CD4-positive, alpha-beta T cell (primary cell): ENCODE measurements around the gene RINL. TPM values are rescaled to one million over a fixed set of nuclear protein-coding genes. Genes with fewer than 3 reads are reported as not detected.

ENCODE experiments used
- ATAC-seq: fragments of 200-7000 bp; cut with Tn5 transposase; one replicate; pipeline ENCODE4 v1.10.0; 2022; ENCODE audit warnings: mild to moderate bottlenecking; ENCODE audit not compliant: poor library complexity
- CTCF ChIA-PET: fragments of 350-600 bp; sonication (Branson Sonifier 250); formaldehyde crosslinking; loops from one replicate; lab custom pipeline; 2021; ENCODE audit warnings: antibody characterized with exemption, inconsistent platforms; lab: Charles Lee
- POLR2A ChIA-PET: fragments of 350-600 bp; sonication (Branson Sonifier 250); formaldehyde crosslinking; loops from one replicate; lab custom pipeline; 2021; ENCODE audit warnings: antibody characterized with exemption, inconsistent platforms; lab: Charles Lee
- DNase-seq, 14 experiments: peaks; one replicate each; pipeline ENCODE4 v3.0.0-alpha.2; 2013 to 2020; ENCODE audit warnings: mixed read lengths in 2 of 14
- H3K27ac ChIP-seq, 2 donors: one replicate each; pipeline versions ENCODE4 v1.5.1 to v1.7.0; 2013; ENCODE audit warnings: low read length in 2 of 2, low read depth in 1 of 2, mild to moderate bottlenecking in 1 of 2
- H3K27me3 ChIP-seq, 2 experiments: 1 replicate in 1 of 2; 2 replicates in 1 of 2; pipeline versions ENCODE4 v1.6.1 to v1.7.0; 2013; ENCODE audit warnings: low read length in 2 of 2, control low read depth in 1 of 2, mild to moderate bottlenecking in 1 of 2, moderate library complexity in 1 of 2; ENCODE audit not compliant: insufficient read depth in 2 of 2, control insufficient read depth in 1 of 2
- H3K36me3 ChIP-seq: one replicate; pipeline ENCODE4 v1.6.1; 2013; ENCODE audit warnings: low read length, control low read depth; ENCODE audit not compliant: insufficient read depth
- H3K4me1 ChIP-seq: one replicate; pipeline ENCODE4 v1.6.1; 2013; ENCODE audit warnings: low read length, control low read depth; ENCODE audit not compliant: insufficient read depth
- H3K4me3 ChIP-seq: one replicate; pipeline ENCODE4 v1.5.1; 2013; ENCODE audit warnings: mild to moderate bottlenecking, low read length, moderate library complexity
- H3K9me3 ChIP-seq, 2 experiments: 1 replicate in 1 of 2; 2 replicates in 1 of 2; pipeline versions ENCODE4 v1.6.1 to v1.7.0; 2013; ENCODE audit warnings: low read length in 2 of 2, mild to moderate bottlenecking in 2 of 2, control low read depth in 1 of 2, moderate library complexity in 1 of 2; ENCODE audit not compliant: control insufficient read depth in 1 of 2, insufficient read depth in 1 of 2
- H3K27ac Mint-ChIP-seq: one replicate; pipeline ENCODE4 v1.8.0; 2020; ENCODE audit warnings: mixed read lengths
- H3K27me3 Mint-ChIP-seq: one replicate; pipeline ENCODE4 v1.8.0; 2021; ENCODE audit warnings: mixed read lengths
- H3K36me3 Mint-ChIP-seq: one replicate; pipeline ENCODE4 v1.8.0; 2021; ENCODE audit warnings: low read depth, mixed read lengths
- H3K4me1 Mint-ChIP-seq: one replicate; pipeline ENCODE4 v1.8.0; 2021; ENCODE audit warnings: low read depth, mixed read lengths
- H3K4me3 Mint-ChIP-seq: one replicate; pipeline ENCODE4 v1.8.0; 2020; ENCODE audit warnings: mild to moderate bottlenecking, mixed read lengths
- H3K9me3 Mint-ChIP-seq: one replicate; pipeline ENCODE4 v1.8.0; 2020; ENCODE audit warnings: mixed read lengths
- CTCF ChIP-seq: fragments of 200-600 bp; IDR thresholded peaks from one replicate; pipeline ENCODE4 v1.8.0; 2022; ENCODE audit warnings: antibody characterized with exemption, mild to moderate bottlenecking
- intact Hi-C, 2 experiments: fragments of 100-400 bp; cut with DNase I in 1 of 2; cut with micrococcal nuclease in 1 of 2; formaldehyde crosslinking; loops; one replicate each; pipeline versions ENCODE4 v1.15.1 to v1.9.0; 2023 to 2025; cut with DNase I, micrococcal nuclease
- total RNA-seq, 174 experiments: library from RNA in 2 of 174; stranded (reverse) in 2 of 174; gene quantifications; one replicate each; pipeline ENCODE4 v1.2.3 and lab custom pipeline; 2021 to 2026

Gene RINL
- total RNA-seq, 2 experiments from 2014 or later = 19.5 to 21.3 TPM

DNA sequence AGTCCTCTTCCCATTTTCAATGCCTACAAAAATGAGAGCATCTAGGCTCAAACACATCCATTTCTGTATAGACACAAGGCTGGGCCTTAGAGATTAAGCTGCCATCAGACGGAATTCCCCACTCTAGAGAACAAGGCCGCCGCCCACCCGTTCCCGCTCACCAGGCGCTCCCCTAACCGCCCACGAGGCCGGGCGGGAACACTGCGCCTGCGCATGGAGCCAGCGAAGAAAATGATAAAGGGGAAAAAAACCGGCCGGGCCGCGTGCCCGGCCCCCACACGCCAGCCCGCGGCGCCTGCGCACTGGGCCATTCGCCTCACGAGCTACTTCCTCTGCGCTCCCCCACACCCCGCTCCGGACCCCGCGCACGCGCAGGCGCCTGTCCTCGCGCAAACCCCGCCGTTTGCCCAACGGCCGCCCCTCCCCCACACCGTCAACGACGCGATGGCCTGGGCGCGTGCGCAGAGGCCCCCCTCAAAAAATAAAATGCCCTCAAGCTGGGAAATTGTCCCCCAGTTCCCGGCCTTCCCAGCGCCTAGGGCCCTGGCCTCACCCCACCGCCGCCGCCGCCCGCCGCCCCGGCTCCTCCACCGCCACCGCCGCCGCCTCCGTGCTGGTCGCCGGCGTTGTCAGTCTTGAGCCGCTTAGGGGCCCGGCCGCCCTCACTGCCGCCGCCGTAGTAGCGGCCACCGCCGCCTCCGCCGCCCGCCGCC is 28.8 kb downstream of the RINL start:
- Mint-ChIP-seq H3K36me3 (peaks cover 78% of the 10 kb centered on the region), H3K4me1 (peaks cover 67% of the 10 kb centered on the region), H3K27me3 (no peaks in the 10 kb centered on the region), H3K9me3 (no peaks in the 10 kb centered on the region), H3K4me3 (peak overlapping the region; percentile 98), H3K27ac (peak overlapping the region; percentile 97)
- no peak for TF ChIP-seq CTCF
- ATAC-seq (peak; percentile 9), DNase-seq (peak; percentile 90 to 99 (median 97))
- intact Hi-C loops = loop anchor here in 1 of 2 experiments (1.0 to 10.0 kb wide), 2 partner anchors 18 to 115 kb away; partner anchors contain the start of gene ECH1
- POLR2A ChIA-PET = interaction anchor here (0.6 to 9.1 kb wide), 28 partner anchors 8 to 559 kb away, joined by 3 to 170 read pairs (median 6); partner anchors contain the start of genes ACTN4, ECH1, EIF3K and FAM98C
- H3K4me1 ChIP-seq = peaks cover 72% of the 10 kb centered on the region
- peak overlapping the region; percentile 81 to 97 for H3K27ac ChIP-seq
- no peaks in the 10 kb centered on the region for H3K9me3 ChIP-seq
- no peaks in the 10 kb centered on the region for H3K27me3 ChIP-seq
- peaks cover 44% of the 10 kb centered on the region for H3K36me3 ChIP-seq
- CTCF ChIA-PET = interaction anchor here (0.7 to 1.8 kb wide), 4 partner anchors 16 to 80 kb away, joined by 3 to 5 read pairs (median 4); partner anchors contain the start of gene ECH1
- peak overlapping the region; percentile 61 for H3K4me3 ChIP-seq

- Histone ChIP-seq H3K36me3 (peaks cover 52% of the 10 kb centered on the region), H3K27me3 (no peaks in the 10 kb centered on the region), H3K4me3 (peak overlapping the region; percentile 61), H3K9me3 (no peaks in the 10 kb centered on the region), H3K27ac (peak overlapping the region; percentile 77 to 97), H3K4me1 (peaks cover 80% of the 10 kb centered on the region)
- CTCF ChIA-PET = interaction anchor here (0.7 to 1.8 kb wide), 5 partner anchors 16 to 82 kb away, joined by 3 to 5 read pairs (median 4); partner anchors contain the start of genes ECH1, MRPS12 and SARS2
- POLR2A ChIA-PET = interaction anchor here (0.6 to 9.1 kb wide), 26 partner anchors 8 to 474 kb away, joined by 3 to 170 read pairs (median 6); partner anchors contain the start of genes ACTN4, ECH1, EIF3K and FAM98C
- peak in 1 of 14 experiments; percentile 23 for DNase-seq
- Mint-ChIP-seq H3K4me1 (peaks cover 75% of the 10 kb centered on the region), H3K36me3 (peaks cover 86% of the 10 kb centered on the region), H3K27me3 (no peaks in the 10 kb centered on the region), H3K4me3 (peak overlapping the region; percentile 93), H3K9me3 (no peaks in the 10 kb centered on the region), H3K27ac (peak overlapping the region; percentile 97)
- TF ChIP-seq CTCF = no peak
- ATAC-seq = no peak
- intact Hi-C loops = loop anchor here in 1 of 2 experiments (1.0 to 10.0 kb wide), 2 partner anchors 17 to 114 kb away; partner anchors contain the start of gene ECH1
Measured at GRCh38 chr19:38848299-38849146, 29.6 kb downstream of the RINL start.

DNA sequence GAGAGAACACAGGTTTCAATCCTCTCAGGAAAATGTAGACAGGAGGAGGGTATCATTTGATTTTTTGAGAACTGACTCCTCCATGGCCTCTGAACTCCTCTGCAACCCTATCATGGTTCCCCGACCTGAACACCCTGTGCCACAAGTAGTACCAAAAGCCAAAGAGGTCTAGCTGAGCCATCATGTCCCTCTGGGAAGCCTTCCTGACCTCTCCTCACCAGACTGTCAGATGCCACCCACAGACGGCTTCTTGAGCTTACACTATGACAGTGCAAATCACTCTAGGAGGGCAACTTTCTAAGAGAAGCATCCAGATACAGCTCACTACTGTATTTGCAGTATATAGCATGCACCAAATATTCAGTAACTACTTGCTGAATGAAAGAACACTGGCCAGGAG is 32.0 kb downstream of the RINL start:
- ChIA-PET CTCF (interaction anchor here (1.4 kb wide), 1 partner anchor 84 kb away, joined by 3 read pairs; the partner anchor contains the start of genes MRPS12 and SARS2), POLR2A (interaction anchor here (0.5 to 9.1 kb wide), 5 partner anchors 10 to 62 kb away, joined by 3 to 170 read pairs (median 3); partner anchors contain the start of gene RINL)
- Mint-ChIP-seq H3K27me3 (peaks cover 5% of the 10 kb centered on the region), H3K9me3 (no peaks in the 10 kb centered on the region), H3K36me3 (peaks cover 99% of the 10 kb centered on the region), H3K27ac (peak overlapping the region; percentile 68), H3K4me1 (peaks cover 85% of the 10 kb centered on the region), H3K4me3 (peak overlapping the region; percentile 62)
- DNase-seq (no peak), ATAC-seq (no peak)
- intact Hi-C loops = loop anchor here in 1 of 2 experiments (10.0 kb wide), 1 partner anchor 111 kb away; no protein-coding TSS in a partner anchor
- Histone ChIP-seq H3K36me3 (peaks cover 76% of the 10 kb centered on the region), H3K27ac (peak overlapping the region in 1 of 2 donors; percentile 16), H3K4me3 (no peak overlapping the region), H3K27me3 (no peaks in the 10 kb centered on the region), H3K9me3 (no peaks in the 10 kb centered on the region), H3K4me1 (peaks cover 87% of the 10 kb centered on the region)
- TF ChIP-seq CTCF = no peak
